Neutrophil (primary cell): ENCODE results near the gene PHF5A.
"Not testable (repeated sequence)": the region's sequence is repeated elsewhere in the genome, so short reads cannot be mapped to it uniquely, and the experiment has no call there.

Experiments used
- H3K27ac ChIP-seq: fragments of 200-600 bp; sonication (generic); 2 replicates; pipeline ENCODE4 v1.5.1; 2016; ENCODE audit warnings: mild to moderate bottlenecking, moderate library complexity
- H3K27me3 ChIP-seq: fragments of 200-600 bp; sonication (generic); 2 replicates; pipeline ENCODE4 v1.6.0; 2016; ENCODE audit warnings: mild to moderate bottlenecking
- H3K36me3 ChIP-seq: fragments of 200-600 bp; sonication (generic); 2 replicates; pipeline ENCODE4 v1.5.1; 2017
- H3K4me1 ChIP-seq, 2 experiments: fragments of 200-600 bp in 1 of 2; sonication (generic) in 1 of 2; 1 replicate in 1 of 2; 2 replicates in 1 of 2; pipeline versions ENCODE4 v1.5.1 to v1.6.1; 2013 to 2016; ENCODE audit warnings: low read depth in 1 of 2, low read length in 1 of 2, mild to moderate bottlenecking in 1 of 2, moderate library complexity in 1 of 2; ENCODE audit not compliant: control insufficient read depth in 1 of 2, insufficient read depth in 1 of 2
- H3K4me3 ChIP-seq, 2 experiments: fragments of 200-600 bp in 1 of 2; sonication (generic) in 1 of 2; 1 replicate in 1 of 2; 2 replicates in 1 of 2; pipeline ENCODE4 v1.5.1; 2013 to 2016; ENCODE audit warnings: low read depth in 1 of 2, low read length in 1 of 2, mild to moderate bottlenecking in 1 of 2, moderate library complexity in 1 of 2
- H3K9me3 ChIP-seq: fragments of 200-600 bp; sonication (generic); 2 replicates; pipeline ENCODE4 v1.5.1; 2016
- CTCF ChIP-seq: fragments of 200-600 bp; sonication (generic); IDR thresholded peaks from 2 replicates; pipeline ENCODE4 v1.5.1; 2016; ENCODE audit warnings: antibody characterized with exemption

The PHF5A gene

DNA sequence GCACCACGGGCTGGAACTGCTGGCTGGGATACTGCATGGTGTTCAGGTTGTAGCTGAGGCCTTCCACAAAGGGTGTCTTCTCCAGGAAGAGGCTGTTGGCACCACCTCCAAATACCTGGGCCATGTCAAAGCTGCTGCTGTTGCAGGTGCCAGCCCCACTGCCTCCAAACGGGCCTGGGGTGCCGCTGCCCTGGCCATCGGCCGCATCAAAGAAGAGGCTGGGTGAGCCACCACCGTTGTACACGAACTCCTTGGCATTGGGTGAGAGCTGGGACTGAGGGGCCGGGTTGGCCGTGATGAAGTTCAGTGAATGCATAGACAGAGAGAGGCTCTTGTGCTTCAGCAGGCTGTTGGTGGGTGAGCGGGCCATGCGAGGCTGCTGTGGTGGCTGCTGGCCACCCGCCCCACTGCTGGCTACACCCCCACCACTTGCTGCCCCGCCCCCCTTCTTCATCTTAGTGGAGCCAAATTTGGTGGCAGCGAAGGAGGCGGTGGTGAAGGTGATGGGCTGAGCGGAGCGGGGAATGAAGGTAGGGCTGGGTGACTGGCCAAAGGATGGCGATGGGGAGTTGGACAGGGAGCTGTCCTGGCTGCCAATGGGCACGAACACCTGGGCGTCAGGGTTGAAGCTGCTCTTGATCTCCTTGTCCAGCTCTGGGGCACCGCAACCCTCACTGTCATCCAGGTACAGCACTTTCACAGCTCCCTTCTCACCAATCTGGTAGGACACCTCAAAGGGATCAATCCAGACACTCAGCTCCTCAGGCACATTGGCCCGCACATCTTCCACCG is 32.0 kb downstream of the PHF5A start:
- no peaks in the 10 kb centered on the region for H3K4me1 ChIP-seq
- TF ChIP-seq CTCF, result no peak

GRCh38 chr22:41435560-41435959 is 32.9 kb downstream of the PHF5A start:
- Histone ChIP-seq H3K27me3 (no peaks in the 10 kb centered on the region), H3K27ac (no peak overlapping the region), H3K9me3 (no peaks in the 10 kb centered on the region), H3K36me3 (peaks cover 55% of the 10 kb centered on the region), H3K4me3 (no peak overlapping the region), H3K4me1 (no peaks in the 10 kb centered on the region)
- no peak for TF ChIP-seq CTCF

More for the DNA sequence above, 32.0 kb downstream of the PHF5A start:
- Histone ChIP-seq H3K36me3 (peaks cover 49% of the 10 kb centered on the region), H3K27me3 (no peaks in the 10 kb centered on the region), H3K9me3 (no peaks in the 10 kb centered on the region), H3K4me3 (no peak overlapping the region), H3K27ac (no peak overlapping the region)

DNA sequence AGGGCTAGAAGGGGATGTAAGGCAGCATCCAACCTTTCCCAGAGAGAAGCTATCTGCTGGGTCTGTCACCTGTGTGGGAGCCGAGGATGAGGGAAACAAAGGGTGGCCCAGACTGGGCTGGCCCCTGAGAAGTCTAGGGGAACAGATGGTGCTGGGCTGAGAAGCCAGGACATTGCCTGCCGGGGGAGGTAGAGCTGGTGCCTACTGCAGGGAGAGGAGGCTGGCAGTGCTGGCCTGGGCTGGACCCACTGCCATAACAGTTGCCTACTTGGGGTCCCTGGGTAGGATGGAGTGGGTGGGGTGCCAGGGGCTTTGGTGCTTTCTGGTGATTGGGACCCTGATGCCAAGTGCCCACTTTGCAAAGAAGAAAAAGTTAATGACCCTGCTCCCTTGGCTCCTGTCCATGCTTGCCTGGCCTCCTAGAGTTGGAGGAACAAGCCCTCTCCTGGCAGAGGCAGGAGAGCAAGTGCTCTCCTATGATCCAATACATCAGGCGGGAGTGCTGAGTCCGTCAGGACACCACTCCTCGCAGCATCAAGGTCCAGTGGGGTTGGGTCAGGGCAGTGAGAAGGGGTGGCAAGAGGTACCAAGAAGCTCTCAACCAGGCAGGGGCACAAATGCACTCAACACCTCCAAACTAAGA is 34.0 kb downstream of the PHF5A start:
- H3K4me1 ChIP-seq, H3K4me3 ChIP-seq, H3K27ac ChIP-seq, H3K27me3 ChIP-seq, H3K9me3 ChIP-seq: not testable (repeated sequence)
- H3K36me3 ChIP-seq, result peaks cover 55% of the 10 kb centered on the region

DNA sequence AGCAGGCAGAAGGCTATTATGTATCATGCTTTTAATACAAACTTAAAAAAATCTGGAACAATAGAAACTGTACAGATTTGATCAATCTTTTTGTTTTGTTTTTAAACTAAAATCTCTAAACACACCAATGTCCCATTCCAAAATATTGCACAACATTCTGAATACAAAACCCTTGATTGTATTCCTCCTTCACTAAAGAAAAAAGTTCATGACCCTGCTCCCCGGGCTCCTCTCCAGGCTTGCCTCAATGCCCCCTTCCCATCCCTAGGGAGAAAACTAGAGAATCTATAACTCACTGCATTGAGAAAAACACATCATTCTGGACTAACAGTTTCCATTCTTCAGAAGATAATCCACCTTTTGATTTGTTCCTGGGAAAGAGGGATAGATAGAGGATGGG is 35.0 kb downstream of the PHF5A start:
- H3K4me3 ChIP-seq, H3K9me3 ChIP-seq, H3K27me3 ChIP-seq, H3K4me1 ChIP-seq, H3K27ac ChIP-seq: not testable (repeated sequence)
- peaks cover 59% of the 10 kb centered on the region for H3K36me3 ChIP-seq

DNA sequence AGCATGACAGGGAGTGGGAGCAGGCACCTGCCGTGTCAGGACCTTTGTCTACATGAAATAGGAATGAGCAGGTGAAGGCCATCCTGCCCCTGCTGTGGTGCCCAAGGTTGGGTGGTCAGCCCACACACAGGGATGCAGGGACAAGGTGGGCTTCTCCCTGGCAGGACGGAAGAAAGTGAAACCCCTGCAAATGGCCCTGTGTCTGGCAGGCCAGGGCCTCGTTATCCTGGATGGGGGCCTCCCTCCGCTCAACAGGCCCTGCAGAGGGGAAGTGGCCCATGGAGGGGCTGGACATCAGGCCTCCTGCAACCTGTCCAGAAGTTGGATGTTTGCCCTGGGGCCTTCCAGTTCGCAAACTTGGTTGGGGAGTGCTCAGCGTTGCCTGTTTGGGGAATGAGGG is 36.8 kb downstream of the PHF5A start:
- no peak for TF ChIP-seq CTCF
- no peaks in the 10 kb centered on the region for H3K9me3 ChIP-seq
- no peak overlapping the region for H3K27ac ChIP-seq
- H3K4me3 ChIP-seq, result no peak overlapping the region
- no peaks in the 10 kb centered on the region for H3K4me1 ChIP-seq
- H3K27me3 ChIP-seq, result no peaks in the 10 kb centered on the region
- peaks cover 58% of the 10 kb centered on the region for H3K36me3 ChIP-seq

DNA sequence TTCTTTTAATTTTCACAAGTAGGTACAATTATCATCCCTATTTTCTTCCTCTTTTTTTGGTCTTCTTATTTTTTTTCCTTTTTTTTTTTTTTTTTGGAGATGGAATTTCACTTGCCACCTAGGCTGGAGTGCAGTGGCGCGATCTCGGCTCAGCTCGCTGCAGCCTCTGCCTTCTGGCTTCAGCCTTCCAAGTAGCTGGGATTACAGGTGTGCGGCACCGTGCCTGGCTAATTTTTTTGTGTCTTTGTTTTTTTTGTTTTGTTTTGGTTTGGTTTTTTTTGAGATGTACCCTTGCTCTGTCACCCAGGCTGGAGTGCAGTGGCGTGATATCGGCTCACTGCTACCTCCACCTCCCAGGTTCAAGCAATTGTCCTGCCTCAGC is 38.5 kb downstream of the PHF5A start:
- Histone ChIP-seq H3K4me3 (no peak overlapping the region), H3K27me3 (no peaks in the 10 kb centered on the region), H3K4me1 (no peaks in the 10 kb centered on the region), H3K27ac (no peak overlapping the region), H3K9me3 (no peaks in the 10 kb centered on the region), H3K36me3 (peaks cover 55% of the 10 kb centered on the region)
- no peak for TF ChIP-seq CTCF
